ENCODE data around the gene SDCBP2.

Gene SDCBP2

DNA sequence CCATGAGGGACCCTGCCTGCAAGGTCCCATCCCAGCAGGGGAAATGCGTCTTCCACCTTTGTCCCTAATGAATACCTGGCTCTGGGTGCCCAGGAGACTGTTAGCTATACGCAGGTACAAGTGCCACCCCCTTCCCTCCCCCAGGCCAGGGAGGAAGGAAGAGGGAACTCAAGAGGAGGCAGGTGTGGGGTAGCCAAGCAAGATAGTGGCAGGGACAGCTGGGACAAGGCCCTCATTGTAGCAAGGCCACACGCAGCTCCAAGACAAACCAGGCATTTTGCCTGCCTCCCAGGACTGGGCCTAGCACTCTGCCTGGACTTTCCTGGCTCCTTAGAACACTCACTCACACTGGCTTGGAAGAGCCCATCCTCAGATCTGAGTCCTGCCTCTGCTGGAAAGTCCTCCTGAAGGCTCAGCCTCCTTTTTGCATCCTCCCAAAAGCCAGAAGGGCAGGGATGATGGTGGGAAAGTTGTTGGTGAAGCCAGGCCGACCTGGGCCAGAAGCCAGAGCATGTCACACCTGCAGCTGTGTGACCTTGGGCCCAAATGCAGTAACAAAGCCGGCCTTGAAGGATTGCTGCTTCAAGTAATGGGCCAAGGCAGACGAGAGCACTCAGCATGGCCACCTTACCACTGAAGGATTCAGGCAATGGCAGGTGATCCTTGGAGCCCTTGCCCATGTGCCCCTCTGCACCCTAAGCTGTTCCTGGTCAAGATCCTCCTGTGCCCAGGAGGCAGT is 35.1 kb downstream of the SDCBP2 start:
- DNase-seq, result no peak

DNA sequence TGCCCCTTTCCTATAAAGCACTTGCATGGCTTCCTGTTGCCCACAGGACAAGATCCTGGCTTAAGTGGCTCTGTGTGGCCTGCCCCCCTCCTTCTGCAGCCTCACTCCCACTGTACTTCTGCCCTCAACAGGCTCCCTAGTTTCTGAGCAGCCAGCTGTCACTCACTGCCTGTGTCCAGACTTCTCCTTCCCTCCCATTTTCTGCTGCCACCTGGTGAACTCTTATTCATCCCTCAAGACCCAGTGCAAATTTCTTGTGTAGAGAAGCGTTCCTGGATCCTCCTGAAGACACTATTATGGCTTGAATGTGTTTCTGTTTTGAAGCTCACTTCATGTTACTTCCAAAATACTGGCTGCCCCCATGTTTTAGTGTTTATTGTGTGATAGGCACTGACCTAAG is 36.3 kb downstream of the SDCBP2 start:
- no peak for DNase-seq

- no peak for DNase-seq
Measured at GRCh38 chr20:1291191-1291741, 37.7 kb downstream of the SDCBP2 start.

DNA sequence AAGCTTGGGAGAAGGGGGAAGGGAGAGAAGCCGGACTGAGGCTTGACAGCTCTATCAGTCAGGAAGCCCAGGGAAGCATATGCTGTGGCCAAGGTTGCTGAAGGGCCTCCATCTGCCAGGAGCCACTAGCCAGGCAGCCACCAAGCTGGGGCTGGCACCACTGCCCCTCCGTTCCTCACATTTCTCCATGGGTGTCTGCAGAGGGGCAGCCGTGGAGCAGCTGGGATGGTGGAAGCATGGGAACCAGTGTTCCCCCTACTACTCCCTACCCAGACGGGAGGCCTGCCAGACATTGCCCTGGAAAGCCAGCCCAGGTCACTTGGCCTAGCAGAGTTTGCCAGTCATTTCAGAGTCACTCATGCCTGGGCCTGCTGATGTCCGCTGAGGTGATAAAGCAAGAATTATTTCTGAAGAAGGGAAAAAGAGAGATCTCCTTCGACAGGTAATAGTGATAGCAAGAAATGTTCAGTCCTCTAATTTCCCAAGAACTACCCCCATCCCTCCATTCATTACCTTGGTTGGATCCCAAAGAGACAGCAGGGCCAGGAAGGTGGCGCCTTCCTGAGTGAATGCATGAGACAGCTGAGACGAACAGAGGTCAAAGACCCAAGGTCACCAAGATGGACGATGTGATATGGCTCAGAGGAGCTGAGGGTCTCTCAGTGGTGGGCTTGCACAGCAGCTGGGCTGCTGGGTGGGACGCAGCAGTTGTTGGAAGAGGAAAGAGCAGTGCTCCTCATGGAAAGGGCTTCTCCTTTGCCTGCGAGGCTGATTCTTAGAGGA is 41.0 kb downstream of the SDCBP2 start:
- no peak for DNase-seq

- DNase-seq, result no peak
Measured at GRCh38 chr20:1287306-1287705, 41.6 kb downstream of the SDCBP2 start.

DNA sequence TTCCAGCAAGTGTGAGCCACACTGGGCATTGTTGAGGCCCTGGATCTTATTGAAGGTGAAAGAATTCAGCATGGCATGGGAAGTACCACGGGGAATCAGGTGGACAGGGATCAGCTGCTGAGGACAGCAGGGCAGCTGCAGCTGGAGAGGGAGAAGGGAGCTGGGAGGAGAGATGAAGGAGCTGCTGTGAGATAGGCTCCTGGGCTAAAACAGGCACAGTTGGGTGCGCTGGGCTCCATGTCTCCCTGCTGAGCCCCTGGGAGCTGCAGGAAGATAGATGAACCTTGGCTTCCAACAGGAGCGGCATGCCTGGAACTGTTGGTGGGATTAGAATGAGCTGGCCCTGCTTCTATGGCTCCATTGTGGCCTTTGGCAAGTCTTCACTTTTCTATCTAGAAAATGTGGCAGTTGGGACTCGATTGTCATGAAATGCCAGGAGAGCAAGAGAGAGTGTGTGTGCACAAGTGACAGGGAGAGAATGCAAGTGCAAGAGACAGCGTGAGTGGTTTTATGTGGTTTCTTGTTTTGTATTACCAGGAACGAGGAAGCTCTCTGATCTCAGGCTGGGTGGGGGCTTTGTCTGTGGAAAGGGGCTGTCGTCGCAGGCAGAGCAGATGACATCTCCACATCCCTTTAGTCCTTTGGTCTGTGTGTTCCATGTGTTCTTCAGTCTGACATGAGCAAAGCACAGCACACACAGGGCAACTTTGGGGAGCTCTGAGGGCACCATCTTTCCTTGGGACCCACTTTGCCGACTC is 42.5 kb downstream of the SDCBP2 start:
- DNase-seq, result peak; percentile 7

DNA sequence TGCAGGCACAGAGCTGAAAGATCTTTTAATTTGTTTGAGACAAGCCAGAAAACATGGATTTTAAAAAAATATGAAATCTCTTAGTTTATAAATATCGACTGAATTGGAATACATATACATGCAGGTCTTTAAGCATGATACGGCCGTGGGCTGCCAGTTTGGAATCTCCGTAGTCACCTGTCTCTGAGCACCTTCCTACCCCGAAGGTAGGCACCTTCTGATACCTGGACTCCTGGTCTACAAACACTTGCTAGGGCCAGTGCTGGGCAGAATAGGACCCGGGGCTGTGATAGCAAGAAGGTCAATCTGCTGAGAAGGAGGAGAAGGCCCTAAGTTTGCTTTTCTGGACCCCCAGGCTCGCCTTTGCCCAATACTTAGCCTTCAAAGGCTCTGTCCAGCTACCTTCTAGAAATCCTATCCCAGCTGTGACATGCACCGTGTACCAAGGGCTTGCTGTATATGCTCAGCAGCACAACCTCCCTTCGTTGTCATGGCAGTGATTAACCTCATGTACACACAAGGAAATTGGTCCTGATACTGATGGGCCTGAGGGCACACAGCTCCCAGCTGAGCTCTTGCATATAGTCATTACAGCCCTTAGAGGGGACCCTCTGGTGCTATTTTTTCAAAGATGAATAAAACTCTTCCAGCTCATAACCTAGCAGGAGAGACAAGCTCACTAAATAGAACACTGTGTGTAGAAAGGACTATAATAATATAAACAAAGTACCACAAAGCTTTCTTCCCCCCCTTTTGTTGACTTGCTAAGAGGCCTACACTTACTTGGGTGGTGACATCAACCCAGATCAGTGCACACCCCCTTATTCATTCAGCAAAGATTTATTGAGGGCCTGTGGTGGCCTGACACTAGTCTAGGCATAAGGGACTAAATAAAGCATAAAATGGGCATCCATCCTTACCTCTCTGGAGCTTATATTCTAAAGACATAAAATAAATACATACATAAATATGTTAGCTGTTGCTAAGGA is 45.1 kb downstream of the SDCBP2 start:
- DNase-seq, result no peak

DNA sequence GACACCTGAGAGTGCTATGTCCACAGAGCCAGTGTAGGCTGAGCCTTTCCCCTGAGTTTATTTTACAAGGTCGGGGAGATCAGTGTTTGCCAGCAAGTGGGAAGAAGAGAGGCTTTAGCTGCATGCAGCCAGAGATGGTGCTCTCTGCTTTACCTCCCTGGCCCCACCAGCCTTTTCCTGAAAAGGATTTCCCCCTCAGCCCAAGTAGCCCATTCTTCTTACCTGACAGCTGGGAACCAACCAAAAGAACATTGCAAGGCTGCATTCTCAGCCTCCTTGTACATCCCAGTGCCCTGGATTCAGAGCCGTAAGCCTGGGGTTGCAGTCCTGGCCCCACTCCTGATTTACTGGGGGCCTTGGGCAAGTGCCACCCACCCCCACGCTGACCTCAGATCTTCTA is 46.0 kb downstream of the SDCBP2 start:
- DNase-seq, result no peak

DNA sequence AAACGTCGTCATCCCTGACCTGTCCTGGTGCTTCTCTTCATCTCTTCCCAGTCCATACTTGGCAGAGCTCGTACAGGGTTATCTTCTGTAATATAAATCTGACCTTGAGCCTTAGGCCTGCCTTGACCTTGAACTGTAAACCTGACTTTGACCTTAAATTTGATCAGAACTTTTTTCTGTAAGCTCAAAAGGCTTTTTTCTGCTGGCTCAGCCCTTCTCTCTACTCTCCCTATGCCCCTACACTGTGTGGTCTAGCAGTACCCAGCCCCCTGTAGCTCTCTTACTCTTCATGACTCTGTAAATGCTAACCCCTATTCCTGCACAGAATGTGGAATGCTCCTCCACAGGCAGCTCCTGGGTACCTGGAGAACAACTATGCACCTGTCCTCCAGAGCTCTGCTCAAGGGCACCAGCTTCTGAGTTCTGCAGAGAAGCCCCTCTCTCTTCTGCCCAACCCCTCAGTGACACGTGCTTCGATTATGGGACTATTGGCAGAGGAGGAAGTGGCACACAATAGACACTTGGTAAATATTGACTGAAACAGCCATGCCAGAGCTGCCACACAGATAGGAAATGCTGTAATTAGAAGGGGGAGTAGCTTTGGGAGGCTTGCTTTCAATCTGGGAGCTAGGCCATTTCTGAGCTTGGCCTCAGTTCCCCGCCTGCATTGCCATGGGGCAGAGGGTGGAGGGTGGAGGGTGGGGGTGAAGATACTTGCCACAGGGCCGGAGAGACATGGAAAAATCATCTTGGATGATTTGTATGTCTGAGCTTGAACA is 47.5 kb downstream of the SDCBP2 start:
- no peak for DNase-seq

DNA sequence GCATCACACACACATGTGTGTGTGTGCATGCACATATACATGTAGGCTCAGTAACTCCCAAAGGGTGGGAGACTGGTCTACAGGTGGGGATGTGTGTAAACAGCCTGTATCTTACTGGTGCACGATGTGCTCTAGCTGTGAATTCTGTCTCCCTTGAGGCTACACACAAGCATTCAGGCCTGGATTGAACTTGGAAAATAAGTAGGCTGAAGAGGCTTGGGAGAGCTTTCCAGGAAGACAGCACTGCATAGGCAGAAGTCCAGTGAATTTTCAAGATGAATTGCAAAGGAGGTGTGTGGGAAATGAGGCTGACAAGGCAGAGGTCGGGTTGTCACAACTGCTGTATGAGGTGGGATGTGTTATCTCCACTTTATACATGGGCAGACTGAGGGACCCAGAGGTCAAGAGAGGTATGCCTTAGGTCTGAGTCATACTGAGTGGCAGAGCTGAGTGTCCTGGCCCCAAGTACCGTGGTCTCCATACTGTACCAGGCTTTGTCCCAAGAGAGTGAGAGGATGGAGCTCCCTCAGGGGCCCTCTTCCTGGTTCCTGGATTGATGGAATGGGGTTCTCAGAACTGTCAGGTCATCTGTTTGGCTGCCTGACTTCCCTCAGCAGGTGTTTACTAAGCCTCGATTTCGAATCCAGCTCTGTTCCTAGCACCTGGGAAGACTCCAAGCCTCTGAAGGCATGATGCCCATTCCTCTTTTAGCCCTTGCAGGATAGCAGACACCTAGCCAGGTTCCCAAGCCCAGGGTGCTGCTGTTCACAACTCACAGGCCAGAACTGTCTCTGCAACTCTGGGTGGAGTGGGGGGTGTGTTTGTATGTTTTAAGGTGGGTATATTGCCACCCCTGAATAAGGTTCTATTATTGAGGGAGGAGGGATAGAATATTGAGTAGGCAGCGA is 48.5 kb downstream of the SDCBP2 start:
- DNase-seq, result no peak

DNA sequence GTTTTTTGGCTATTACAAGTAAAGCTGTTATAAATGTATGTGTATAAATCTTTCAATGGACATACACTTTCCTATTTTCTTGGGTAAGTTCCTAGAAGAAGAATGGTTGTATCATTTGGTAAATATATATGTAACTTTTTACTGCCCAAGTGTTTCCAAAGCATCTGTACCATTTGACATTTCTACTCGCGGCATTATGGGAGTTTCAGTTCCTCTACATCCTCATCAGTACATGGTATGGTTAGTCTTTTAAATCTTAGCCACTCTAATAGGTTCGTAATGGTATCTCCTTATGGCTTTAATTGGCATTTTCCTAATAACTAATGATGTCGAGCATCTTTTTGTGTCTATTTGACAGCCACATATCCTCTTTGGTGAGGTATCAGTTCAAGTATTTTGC is 49.9 kb downstream of the SDCBP2 start:
- no peak for DNase-seq

DNA sequence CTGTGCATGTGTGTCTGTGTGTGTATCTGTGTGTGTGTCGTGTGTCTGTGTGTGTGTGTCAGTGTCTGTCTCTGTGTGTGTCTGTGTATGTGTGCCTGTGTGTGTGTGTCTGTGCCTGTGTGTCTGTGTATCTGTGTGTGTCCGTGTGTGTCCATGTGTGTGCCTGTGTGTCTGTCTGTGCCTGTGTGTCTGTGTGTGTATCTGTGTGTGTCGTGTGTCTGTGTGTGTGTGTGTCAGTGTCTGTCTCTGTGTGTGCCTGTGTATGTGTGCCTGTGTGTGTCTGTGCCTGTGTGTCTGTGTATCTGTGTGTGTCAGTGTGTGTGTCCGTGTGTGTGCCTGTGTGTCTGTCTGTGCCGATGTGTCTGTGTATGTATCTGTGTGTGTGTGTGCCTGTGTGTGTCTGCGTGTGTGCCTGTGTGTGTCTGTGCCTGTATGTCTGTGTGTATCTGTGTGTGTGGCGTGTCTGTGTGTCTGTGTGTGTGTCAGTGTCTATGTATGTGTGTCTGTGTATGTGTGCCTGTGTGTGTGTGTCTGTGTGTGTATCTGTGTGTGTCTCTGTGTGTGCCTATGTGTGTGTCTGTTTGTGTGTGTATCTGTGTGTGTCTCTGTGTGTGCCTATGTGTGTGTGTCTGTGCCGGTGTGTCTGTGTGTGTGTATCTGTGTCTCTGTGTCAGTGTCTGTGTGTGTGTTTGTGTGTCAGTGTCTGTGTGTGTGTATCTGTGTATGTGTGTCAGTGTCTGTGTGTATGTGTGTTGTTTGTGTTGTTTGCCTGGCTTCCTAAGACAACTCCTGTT is 51.2 kb downstream of the SDCBP2 start:
- DNase-seq, result no peak

DNA sequence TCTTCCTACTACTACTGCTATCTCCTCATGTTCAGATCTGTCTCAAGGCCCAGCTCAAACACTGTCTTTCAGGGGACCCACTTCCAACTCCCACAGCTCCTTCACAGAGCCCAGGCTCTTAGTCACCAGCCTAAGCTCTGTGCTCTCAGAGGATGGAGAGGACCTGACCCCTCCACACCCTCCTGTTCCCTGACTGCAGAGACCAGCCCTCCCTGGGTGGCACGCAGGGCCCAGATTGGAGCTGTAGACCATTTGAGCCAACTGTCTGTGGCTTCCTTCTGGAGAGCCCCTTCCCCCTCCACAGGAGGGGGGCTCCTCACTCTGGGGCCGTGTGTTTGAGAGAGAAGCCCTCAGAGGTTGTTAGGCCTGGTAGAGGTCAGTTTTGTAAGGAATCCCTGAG is 53.0 kb downstream of the SDCBP2 start:
- no peak for DNase-seq

DNA sequence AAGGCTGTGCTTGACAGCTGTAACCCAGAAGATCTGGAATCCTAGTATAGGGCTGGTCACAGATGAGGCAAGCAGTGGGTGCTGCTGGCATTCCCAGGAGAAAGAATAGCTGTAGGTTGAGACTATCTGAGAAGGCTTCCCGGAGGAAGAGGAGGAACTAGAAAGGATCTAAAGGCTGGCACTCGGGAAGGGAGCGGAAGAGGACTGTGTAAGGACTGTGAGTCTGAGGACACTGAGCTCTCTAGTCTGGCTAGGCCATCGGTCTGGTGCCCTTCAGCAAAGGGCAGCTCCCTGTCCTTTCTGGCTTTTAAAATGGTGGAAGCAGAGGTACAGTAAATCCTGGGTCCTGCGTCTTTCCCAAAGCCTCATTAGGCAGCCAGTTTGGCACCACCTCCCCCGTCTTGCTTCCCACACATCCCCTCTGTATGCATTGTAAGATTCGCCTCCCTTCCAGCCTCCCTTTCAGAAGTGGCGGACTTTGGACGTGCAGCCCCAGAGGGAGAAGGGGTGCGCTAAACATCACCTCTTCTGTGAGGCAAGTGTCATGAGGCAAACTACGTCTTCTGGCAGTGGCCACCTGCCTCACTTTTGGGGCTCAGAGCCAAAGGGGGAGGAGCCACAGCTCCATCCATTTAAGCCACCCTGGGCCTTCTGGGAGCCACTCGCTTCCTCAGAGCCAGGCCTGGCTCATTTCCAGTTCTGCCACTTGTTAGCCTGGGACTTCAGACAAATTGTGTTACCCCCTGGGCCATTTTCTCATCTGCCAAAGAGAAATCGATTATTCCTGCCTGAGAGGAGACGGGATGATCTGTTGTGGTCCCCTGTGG is 54.2 kb downstream of the SDCBP2 start:
- DNase-seq, result no peak

- DNase-seq, result no peak
Measured at GRCh38 chr20:1273366-1273765, 55.6 kb downstream of the SDCBP2 start.

- no peak for DNase-seq
Measured at GRCh38 chr20:1272368-1273100, 56.4 kb downstream of the SDCBP2 start.

- no peak for DNase-seq
Measured at GRCh38 chr20:1269850-1270249, 59.1 kb downstream of the SDCBP2 start.

- DNase-seq, result no peak
Measured at GRCh38 chr20:1269235-1269634, 59.7 kb downstream of the SDCBP2 start.

Data from effector CD8-positive, alpha-beta T cell (primary cell).